IMR-90 (cell line): ENCODE measurements around the gene NFKBIB. TPM values are rescaled to one million over a fixed set of nuclear protein-coding genes. Genes with fewer than 3 reads are reported as not detected.

Experiments used
- ATAC-seq: fragments of 200-7000 bp; cut with Tn5 transposase; 2 replicates; pipeline ENCODE4 v1.9.1; 2020; ENCODE audit warnings: low read depth, mild to moderate bottlenecking, moderate library complexity
- BruUV-seq: library from RNA; stranded (reverse); fragments of 400-500 nt; replicated peaks from 2 replicates; lab custom pipeline; 2021; lab: Mats Ljungman, UMichigan
- CTCF ChIA-PET: fragments of 300-600 bp; formaldehyde crosslinking; extraction: SDS; loops from one replicate; lab custom pipeline; 2021; ENCODE audit warnings: antibody characterized with exemption; lab: Yijun Ruan, JAX
- POLR2A ChIA-PET: fragments of 300-600 bp; sonication (Branson Sonifier 250); formaldehyde crosslinking; loops from one replicate; lab custom pipeline; 2022; ENCODE audit warnings: antibody characterized with exemption; ENCODE audit not compliant: unreplicated experiment; lab: Charles Lee
- DNase-seq: peaks from one replicate; pipeline ENCODE4 v3.0.0; 2013
- H2AFZ ChIP-seq: replicated peaks from 2 replicates; pipeline ENCODE3; 2013; ENCODE audit warnings: low read length, mild to moderate bottlenecking; ENCODE audit not compliant: poor library complexity
- H2AK5ac ChIP-seq: 2 replicates; pipeline ENCODE4 v1.6.1; 2013; ENCODE audit warnings: low read depth, low read length, inconsistent platforms
- H2AK9ac ChIP-seq: replicated peaks from 2 replicates; pipeline ENCODE3; 2013; ENCODE audit warnings: mild to moderate bottlenecking, low read depth, low read length, moderate library complexity; ENCODE audit not compliant: poor library complexity
- H2BK120ac ChIP-seq: 2 replicates; pipeline ENCODE4 v1.6.1; 2013; ENCODE audit warnings: low read depth, low read length, inconsistent platforms
- H2BK15ac ChIP-seq: 3 replicates; pipeline ENCODE4 v1.6.1; 2013; ENCODE audit warnings: low read depth, low read length, inconsistent platforms
- H2BK20ac ChIP-seq: 2 replicates; pipeline ENCODE4 v1.6.1; 2013; ENCODE audit warnings: low read depth, mild to moderate bottlenecking, inconsistent platforms, low read length, moderate library complexity
- H2BK5ac ChIP-seq: 2 replicates; pipeline ENCODE4 v1.6.1; 2013; ENCODE audit warnings: mild to moderate bottlenecking, low read depth, low read length, inconsistent platforms; ENCODE audit not compliant: poor library complexity, severe bottlenecking
- H3K14ac ChIP-seq: replicated peaks from 2 replicates; pipeline ENCODE4 v1.6.1; 2013; ENCODE audit warnings: low read depth, low read length, inconsistent platforms
- H3K18ac ChIP-seq: 2 replicates; pipeline ENCODE4 v1.6.1; 2013; ENCODE audit warnings: low read depth, low read length, control low read depth
- H3K23ac ChIP-seq: 2 replicates; pipeline ENCODE4 v1.6.1; 2013; ENCODE audit warnings: low read depth, low read length, inconsistent platforms
- H3K27ac ChIP-seq: 2 replicates; pipeline ENCODE4 v1.5.1; 2013; ENCODE audit warnings: mild to moderate bottlenecking, control low read depth, low read length; ENCODE audit not compliant: insufficient read depth
- H3K27me3 ChIP-seq: 2 replicates; pipeline ENCODE4 v1.6.1; 2013; ENCODE audit warnings: low read length; ENCODE audit not compliant: control insufficient read depth, insufficient read depth
- H3K36me3 ChIP-seq: 2 replicates; pipeline ENCODE4 v1.6.1; 2013; ENCODE audit warnings: low read length, mixed read lengths; ENCODE audit not compliant: control insufficient read depth, insufficient read depth
- H3K4ac ChIP-seq: 2 replicates; pipeline ENCODE4 v1.6.1; 2013; ENCODE audit warnings: low read depth, low read length, inconsistent platforms
- H3K4me1 ChIP-seq: 2 replicates; pipeline ENCODE4 v1.6.1; 2013; ENCODE audit warnings: low read length, mixed read lengths; ENCODE audit not compliant: control insufficient read depth, insufficient read depth
- H3K4me2 ChIP-seq: 2 replicates; pipeline ENCODE4 v1.6.1; 2013; ENCODE audit warnings: low read depth, mild to moderate bottlenecking, control low read depth, low read length, moderate library complexity
- H3K4me3 ChIP-seq: 2 replicates; pipeline ENCODE4 v1.5.1; 2013; ENCODE audit warnings: low read depth, mild to moderate bottlenecking, control low read depth, low read length, moderate library complexity; ENCODE audit not compliant: insufficient read depth
- H3K56ac ChIP-seq: 2 replicates; pipeline ENCODE4 v1.6.1; 2013; ENCODE audit warnings: low read length, inconsistent platforms; ENCODE audit not compliant: insufficient read depth; ENCODE audit errors: extremely low read depth
- H3K79me1 ChIP-seq, 2 experiments: 2 replicates each; pipeline ENCODE4 v1.6.1; 2013; ENCODE audit warnings: low read length in 2 of 2, inconsistent platforms in 1 of 2, low read depth in 1 of 2
- H3K9ac ChIP-seq: 2 replicates; pipeline ENCODE4 v1.6.1; 2013; ENCODE audit warnings: low read depth, low read length, control low read depth
- H3K9me1 ChIP-seq: 2 replicates; pipeline ENCODE4 v1.6.1; 2013; ENCODE audit warnings: low read length, inconsistent platforms; ENCODE audit not compliant: insufficient read depth
- H3K9me3 ChIP-seq: 2 replicates; pipeline ENCODE4 v1.6.1; 2013; ENCODE audit warnings: low read length; ENCODE audit not compliant: control insufficient read depth, insufficient read depth
- H4K20me1 ChIP-seq: 2 replicates; pipeline ENCODE4 v1.6.1; 2013; ENCODE audit warnings: low read length, inconsistent platforms; ENCODE audit not compliant: insufficient read depth
- H4K5ac ChIP-seq: 2 replicates; pipeline ENCODE4 v1.6.1; 2013; ENCODE audit warnings: mild to moderate bottlenecking, low read depth, low read length, control low read depth
- H4K8ac ChIP-seq, 2 experiments: 2 replicates each; pipeline ENCODE4 v1.6.1; 2013; ENCODE audit warnings: low read depth in 2 of 2, low read length in 2 of 2, control low read depth in 1 of 2, inconsistent platforms in 1 of 2
- H4K91ac ChIP-seq: 2 replicates; pipeline ENCODE4 v1.6.1; 2013; ENCODE audit warnings: low read depth, low read length, inconsistent platforms; ENCODE audit not compliant: insufficient read depth
- BHLHE40 ChIP-seq: fragments of 150-350 bp; IDR thresholded peaks from 2 replicates; pipeline ENCODE4 v1.6.1; 2016; ENCODE audit warnings: mild to moderate bottlenecking, low read depth, low read length
- CHD1 ChIP-seq: IDR thresholded peaks from 2 replicates; pipeline ENCODE4 v1.6.1; 2012; ENCODE audit warnings: low read depth, low read length, improper control_type of control experiment
- POLR2A ChIP-seq: IDR thresholded peaks from 2 replicates; pipeline ENCODE4 v1.6.1; 2012; ENCODE audit warnings: mild to moderate bottlenecking, low read depth, low read length
- RAD21 ChIP-seq: IDR thresholded peaks from 2 replicates; pipeline ENCODE4 v1.6.1; 2012; ENCODE audit warnings: low read length, improper control_type of control experiment
- RCOR1 ChIP-seq: IDR thresholded peaks from 2 replicates; pipeline ENCODE4 v1.6.1; 2012; ENCODE audit warnings: mild to moderate bottlenecking, low read length, improper control_type of control experiment; ENCODE audit not compliant: insufficient replicate concordance
- SMC3 ChIP-seq: fragments of 150-350 bp; IDR thresholded peaks from 2 replicates; pipeline ENCODE4 v1.6.1; 2016; ENCODE audit warnings: low read depth, mild to moderate bottlenecking, antibody characterized with exemption, low read length, moderate library complexity
- WGBS, 2 experiments: methylation state at CpG; one replicate each; pipeline versions ENCODE4 v1.1.5 to v1.1.7; 2013; ENCODE audit warnings: missing lambda C conversion rate in 2 of 2; ENCODE audit not compliant: insufficient read length in 1 of 2; ENCODE audit errors: extremely low coverage in 2 of 2; 5-methylcytosine and 5-hydroxymethylcytosine counted together
- dilution Hi-C: fragments of 300-500 bp; cut with HindIII; formaldehyde crosslinking; loops from one replicate; pipeline ENCODE4 v1.14.3; 2018; ENCODE audit warnings: low sequenced_read_pairs; ENCODE audit not compliant: unreplicated experiment
- in situ Hi-C: fragments of 300-500 bp; cut with MboI; formaldehyde crosslinking; loops from 3 replicates; pipeline ENCODE4 v1.14.3; 2019; ENCODE audit warnings: low sequenced_read_pairs, inconsistent platforms, mixed read lengths
- intact Hi-C: fragments of 100-400 bp; cut with micrococcal nuclease; formaldehyde crosslinking; loops from 2 replicates; pipeline ENCODE4 v1.10.0; 2022
- polyA plus RNA-seq, 3 experiments: library from polyadenylated mRNA; depleted of rRNA; stranded (reverse); fragments of >200 nt; gene quantifications; 2 replicates each; pipeline ENCODE4 v1.2.3, GENCODE V29; 2012; ENCODE audit warnings: low replicate concordance in 1 of 3
- total RNA-seq: library from RNA; depleted of rRNA; stranded (reverse); fragments of >200 nt; gene quantifications from 2 replicates; pipeline ENCODE4 v1.2.3, GENCODE V29; 2012

NFKBIB gene
- total and polyA plus RNA-seq, 2 of the 4 experiments (the other 2 are of a cell fraction): 7.5 to 25.5 TPM

DNA sequence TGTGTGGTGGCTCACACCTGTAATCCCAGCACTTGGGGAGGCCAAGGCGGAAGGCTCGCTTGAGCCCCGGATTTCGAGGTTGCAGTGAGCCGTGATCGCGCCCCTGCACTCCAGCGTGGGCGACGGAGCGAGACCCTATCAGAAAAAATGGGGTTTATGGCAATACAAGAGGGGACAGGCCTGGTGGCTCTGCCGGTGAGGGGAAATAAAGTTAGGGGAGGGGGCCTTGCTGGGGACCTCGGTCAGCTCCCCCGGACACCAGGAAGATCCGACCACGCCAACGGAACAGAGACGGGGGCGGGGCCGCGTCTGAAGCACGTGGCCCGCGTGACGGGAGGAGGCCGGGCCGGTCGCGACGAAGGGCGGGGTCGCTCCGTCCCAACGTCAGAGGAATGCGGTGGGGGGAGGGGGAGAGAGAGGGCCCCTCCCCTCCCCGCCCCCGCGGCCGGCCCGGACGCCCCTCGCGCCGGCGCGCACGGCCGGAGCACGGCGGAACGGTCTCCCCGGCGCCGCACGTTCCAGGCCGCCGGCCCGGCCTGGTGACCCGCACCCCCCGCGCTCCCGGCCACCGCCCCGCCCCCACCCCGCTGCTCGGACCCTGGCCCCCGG, 48.0 kb upstream of the NFKBIB start (continued):
- no peak for TF ChIP-seq RCOR1
- peak; percentile 79 for TF ChIP-seq BHLHE40

GRCh38 chr19:38852231-38853044, 47.3 kb upstream of the NFKBIB start:
- H3K9me3 ChIP-seq: no peaks in the 10 kb centered on the region
- intact Hi-C loops (no loop called here), in situ Hi-C loops (no loop called here), dilution Hi-C loops (no loop called here)
- peak overlapping the region; percentile 92 for H3K27ac ChIP-seq
- H3K79me1 ChIP-seq: peaks cover 4 to 34% of the 10 kb centered on the region in 2 experiments; a peak in 3 of 4 replicates
- H3K36me3 ChIP-seq: peaks cover 3% of the 10 kb centered on the region
- peak overlapping the region; percentile 90 for H3K4ac ChIP-seq
- peak overlapping the region; percentile 79 for H3K4me2 ChIP-seq
- peak overlapping the region; percentile 65 to 96 for H4K8ac ChIP-seq
- H3K18ac ChIP-seq: peak overlapping the region; percentile 8
- peak overlapping the region; percentile 3; the same call in 1 of the 3 replicates for H2BK15ac ChIP-seq
- H3K9me1 ChIP-seq: peaks cover 4% of the 10 kb centered on the region
- H4K5ac ChIP-seq: peak overlapping the region; percentile 51
- H3K9ac ChIP-seq: peak overlapping the region; percentile 81
- peaks cover 18% of the 10 kb centered on the region for H4K20me1 ChIP-seq
- TF ChIP-seq RAD21: peak; percentile 21; the same call in 1 of the 2 replicates
- peak; percentile 87 for TF ChIP-seq POLR2A
- TF ChIP-seq CHD1: 0 out of 2 replicates have a peak, but pooled peaks have one; percentile 34
- peak; percentile 66 for TF ChIP-seq RCOR1
- no peak for TF ChIP-seq SMC3
- peak overlapping the region; percentile 51 for H4K91ac ChIP-seq
- CTCF ChIA-PET: interaction anchor here (0.7 kb wide), 1 partner anchor 446 kb away, joined by 3 read pairs; no protein-coding TSS in a partner anchor
- no TSS peak for BruUV-seq
- H3K56ac ChIP-seq: peak overlapping the region; percentile 60; the same call in 1 of the 2 replicates
- H2BK5ac ChIP-seq: peak overlapping the region; percentile 85
- WGBS, 2 experiments: no CpG with 5 or more reads among the region's 52 CpGs
- peak overlapping the region; percentile 37 for H3K23ac ChIP-seq
- peak overlapping the region; percentile 99 for H2AK9ac ChIP-seq
- POLR2A ChIA-PET: no interaction called here
- peak overlapping the region; percentile 2; the same call in 1 of the 2 replicates for H2BK20ac ChIP-seq
- peak overlapping the region; percentile 71 for H3K14ac ChIP-seq
- H3K4me1 ChIP-seq: peaks cover 15% of the 10 kb centered on the region
- H2AFZ ChIP-seq: peak overlapping the region; percentile 94
- no peaks in the 10 kb centered on the region for H3K27me3 ChIP-seq
- peak overlapping the region; percentile 57 for H3K4me3 ChIP-seq
- peak overlapping the region; percentile 70 for H2BK120ac ChIP-seq
- peak overlapping the region; percentile 90 for H2AK5ac ChIP-seq
- peak; percentile 0; the same call in 1 of the 2 replicates for ATAC-seq
- DNase-seq: peak; percentile 79
